GM03348 (cell line): ENCODE data around the gene ADCY9.

Source experiments
- DNase-seq: peaks from one replicate; pipeline ENCODE4 v3.0.0; 2012; ENCODE audit warnings: low spot score

ADCY9 gene

GRCh38 chr16:4123616-4124300 lies 7.5 kb upstream of the ADCY9 start:
- DNase-seq: no peak

DNA sequence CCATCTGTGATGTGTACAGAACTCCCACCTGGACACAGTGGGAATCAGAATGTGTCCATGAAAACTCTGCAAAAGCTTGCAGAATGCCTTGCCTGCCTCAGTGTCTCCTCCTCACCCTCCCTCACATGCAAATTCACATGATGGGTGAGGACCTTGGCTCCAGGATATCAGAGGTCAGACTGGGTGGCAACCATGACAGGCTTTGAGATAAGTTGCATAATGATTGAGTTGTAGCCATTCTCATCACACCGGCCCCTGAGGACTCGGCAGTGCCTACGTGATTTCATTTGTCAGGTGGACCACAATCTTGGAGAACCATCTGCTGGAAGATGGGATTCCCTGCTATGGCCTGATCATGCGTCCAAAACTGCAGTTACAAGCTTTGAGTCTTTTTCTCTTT lies 3.9 kb upstream of the ADCY9 start:
- DNase-seq: no peak

DNA sequence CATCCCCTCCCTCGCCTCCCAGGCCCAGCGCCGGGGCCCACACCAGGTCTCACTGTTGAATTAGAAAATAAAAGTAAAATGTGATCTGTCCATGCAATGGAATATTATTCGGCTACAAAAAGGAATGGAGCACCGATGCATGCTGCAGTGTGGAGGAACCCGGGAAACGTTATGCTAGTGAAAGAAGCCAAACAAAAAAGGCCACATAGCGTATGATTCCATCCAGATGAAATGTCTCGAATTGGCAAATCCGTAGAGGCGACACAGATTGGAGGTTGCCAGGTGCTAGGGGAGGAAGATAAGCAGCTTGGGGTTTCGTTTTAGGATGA lies 972 bp upstream of the ADCY9 start:
- no peak for DNase-seq

DNA sequence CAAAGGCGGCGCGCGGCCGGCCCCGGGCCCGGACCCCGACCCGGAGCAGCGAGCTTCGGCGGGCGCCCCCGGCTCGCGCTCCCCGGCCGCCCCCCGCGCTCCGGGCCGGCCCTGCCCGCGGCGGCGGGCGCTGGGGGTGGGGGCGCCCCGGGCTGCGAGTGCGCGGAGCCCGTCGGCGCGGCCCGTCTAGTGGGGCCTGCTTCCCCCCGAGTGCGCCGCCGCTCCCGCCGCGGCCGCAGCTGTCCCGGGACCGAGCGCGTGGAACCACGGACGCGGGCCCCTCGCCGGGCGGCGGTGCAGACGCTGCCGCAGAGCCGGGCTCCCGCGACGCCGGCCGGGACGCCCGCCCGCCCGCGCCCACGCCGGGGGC lies 308 bp downstream of the ADCY9 start:
- DNase-seq: no peak

DNA sequence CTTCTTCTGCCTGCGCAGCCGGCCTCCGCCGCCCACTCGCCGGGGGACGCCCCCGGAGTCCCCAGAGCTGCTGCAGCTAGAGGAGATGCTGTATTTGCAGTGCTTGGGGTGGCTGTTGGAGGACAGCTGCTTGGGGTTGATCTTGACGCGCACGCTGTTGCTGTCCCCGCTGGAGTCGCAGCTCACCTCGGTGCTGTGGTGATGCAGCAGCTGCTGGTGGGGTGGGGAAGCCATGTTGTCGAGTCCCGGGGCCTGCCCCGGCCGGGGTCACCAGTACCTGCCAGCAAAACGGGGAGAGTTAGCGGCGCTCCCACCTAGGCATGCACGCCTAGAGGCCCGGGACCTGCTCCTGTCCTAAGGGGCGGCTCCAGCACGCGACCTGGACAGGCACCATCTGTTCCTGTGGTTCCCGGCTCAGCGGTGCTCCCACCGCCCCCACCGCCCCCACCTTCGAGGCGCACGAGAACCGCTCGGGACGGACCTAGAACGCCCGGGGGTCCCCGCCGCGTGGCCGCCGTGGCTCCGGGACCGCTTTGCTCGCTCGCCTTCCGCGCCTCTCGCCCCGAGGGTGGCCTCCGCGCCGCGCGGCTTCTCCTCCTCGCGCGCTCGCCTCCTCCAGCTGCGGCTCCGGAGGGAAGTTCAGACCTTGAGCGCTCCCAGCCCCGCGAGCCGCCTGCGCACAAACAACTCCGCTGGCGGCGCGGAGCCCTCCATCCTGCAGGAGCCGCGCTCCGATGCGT lies 863 bp downstream of the ADCY9 start:
- peak; percentile 87 for DNase-seq

DNA sequence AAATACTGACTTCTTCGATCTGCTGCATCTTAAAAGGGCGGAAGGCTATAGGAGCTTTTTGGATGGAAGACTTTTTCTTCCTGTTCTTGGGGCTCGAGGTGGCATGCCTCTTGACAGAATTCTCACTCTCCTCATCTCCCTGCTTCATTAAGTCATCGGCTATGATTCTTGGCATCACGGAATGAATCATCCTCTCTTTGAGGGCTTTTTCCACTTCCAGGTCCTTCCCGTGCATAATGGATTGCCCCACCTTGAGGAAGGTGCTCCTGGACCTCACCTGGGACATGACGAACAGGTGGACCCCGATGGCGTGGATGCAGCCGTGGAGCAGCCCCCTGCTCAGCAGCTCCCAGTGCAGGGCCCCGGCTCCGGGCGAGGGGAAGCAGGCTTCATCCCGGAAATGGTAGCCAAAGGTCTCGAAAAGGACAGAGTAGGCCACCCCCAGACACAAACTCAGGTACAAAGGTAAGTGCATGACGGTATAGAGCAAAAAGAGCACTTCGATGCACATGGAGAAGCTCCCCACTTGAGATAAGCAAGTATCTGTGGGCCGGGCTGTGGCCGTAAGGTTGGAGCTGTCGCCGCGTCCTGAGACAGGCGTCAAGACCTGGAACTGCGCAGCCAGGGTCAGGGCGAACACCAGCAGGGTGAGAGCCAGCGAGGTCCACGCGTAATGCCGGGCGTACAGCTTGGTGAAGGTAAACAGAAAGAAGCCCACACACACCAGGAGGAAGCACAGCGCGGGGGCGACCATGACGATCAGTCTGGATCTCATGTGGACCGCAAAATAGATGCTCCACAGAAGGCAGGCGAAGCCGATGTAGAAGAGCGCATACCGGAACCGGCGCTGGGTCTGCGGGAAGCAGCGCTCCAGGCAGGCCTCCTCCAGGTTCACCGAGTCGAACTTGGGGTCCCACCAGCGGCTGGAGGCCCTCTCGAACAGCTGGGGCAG lies 1.7 kb downstream of the ADCY9 start:
- no peak for DNase-seq

DNA sequence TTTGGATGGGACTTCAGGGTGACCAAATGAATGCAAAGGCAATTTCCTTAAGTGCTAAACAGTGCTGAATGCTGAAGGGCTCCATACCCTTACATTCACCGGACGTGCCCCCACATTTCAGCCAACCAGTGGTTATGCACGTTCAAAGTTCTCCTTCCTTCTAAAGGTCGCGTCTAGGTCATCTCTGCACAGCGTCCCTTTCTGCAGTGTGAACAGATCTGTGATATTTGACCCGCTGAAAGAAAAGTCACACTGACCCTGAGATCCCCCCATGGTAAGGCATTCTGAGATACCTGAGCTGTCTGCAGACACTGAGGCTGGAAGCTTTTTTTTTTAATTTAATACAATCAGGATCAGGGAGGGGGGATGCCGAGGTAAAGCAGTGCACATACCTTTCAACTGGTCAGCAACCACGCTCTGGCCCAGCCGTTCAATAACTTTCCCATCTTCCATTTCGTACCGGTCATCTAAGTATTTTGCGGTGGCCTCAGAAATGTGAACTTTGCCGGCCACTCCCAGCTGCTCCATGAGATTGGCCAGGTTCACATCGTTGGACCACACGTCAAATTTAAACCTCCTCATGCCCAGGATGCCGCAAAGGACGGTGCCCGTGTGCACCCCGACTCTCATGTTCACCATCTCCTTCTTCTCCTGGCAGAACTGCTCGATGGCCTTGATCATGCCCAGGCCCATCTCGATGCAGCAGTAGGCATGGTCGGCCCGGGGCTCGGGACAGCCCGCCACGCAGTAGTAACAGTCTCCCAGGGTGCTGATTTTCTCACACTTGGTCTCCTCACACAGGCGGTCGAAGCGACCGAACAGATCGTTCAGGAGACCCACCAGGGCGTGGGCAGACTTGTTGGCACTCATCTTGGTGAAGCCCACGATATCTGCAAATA lies 2.6 kb downstream of the ADCY9 start:
- DNase-seq: no peak

GRCh38 chr16:4111748-4112696 lies 4.2 kb downstream of the ADCY9 start:
- DNase-seq: peak; percentile 52

DNA sequence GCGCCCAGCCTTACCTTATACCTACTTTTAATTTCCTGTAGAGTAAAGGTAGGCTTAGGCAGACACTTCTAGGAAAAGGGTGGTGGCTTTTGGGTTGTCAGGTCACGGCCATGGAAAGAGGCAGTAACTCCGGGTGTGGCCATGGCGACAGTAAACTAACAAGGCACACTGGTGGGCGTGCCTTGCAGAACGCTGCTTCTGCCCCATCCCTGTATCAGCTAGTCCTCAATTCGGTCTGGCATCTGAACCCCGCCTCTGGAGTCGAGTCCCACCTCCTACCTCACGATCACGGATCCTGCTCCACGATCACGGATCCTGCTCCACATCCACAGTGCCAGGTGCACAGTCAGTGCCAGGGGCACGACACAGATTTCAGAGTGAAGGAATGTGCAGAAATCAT lies 5.6 kb downstream of the ADCY9 start:
- DNase-seq: no peak

DNA sequence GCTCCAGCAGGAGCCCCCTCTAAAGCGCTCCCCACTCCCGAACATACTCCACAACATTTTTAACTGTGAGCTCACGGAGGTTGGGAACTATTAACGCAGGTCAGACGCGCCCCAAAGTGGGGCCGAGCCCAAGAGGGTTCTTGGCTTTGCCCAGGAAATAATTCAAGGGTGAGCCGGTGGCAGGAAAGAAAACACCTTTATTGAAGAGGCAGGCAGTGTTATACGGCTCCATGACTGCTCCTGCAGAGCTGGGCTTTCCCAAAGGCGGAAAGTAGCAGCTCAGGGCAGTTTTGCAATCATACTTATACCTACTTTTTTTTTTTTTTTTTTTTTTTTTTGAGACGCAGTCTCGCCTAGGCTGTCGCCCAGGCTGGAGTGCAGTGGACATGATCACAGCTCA lies 6.2 kb downstream of the ADCY9 start:
- DNase-seq: no peak

GRCh38 chr16:4109250-4109736 lies 6.9 kb downstream of the ADCY9 start:
- no peak for DNase-seq

DNA sequence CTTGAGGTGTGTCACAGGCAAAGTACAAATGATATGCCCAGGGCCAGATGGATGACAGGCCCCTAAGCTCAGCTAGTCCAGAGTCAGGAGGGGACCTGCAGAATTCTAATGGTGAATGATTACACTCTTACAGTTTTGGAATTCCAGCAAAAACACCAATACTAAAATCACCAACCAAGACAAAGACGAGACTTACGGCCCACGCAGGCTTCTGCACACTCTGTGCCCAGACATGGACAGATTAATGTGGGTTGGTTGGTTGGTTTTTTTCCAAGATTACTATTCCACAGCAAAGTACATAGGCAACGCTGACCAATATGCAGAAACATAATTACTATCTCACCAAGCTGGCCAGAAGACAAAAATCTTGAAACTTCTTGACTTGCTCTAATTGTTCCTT lies 9.7 kb downstream of the ADCY9 start:
- no peak for DNase-seq

- DNase-seq: no peak
These were observed 10.4 kb downstream of the ADCY9 start for GRCh38 chr16:4105848-4106247.

DNA sequence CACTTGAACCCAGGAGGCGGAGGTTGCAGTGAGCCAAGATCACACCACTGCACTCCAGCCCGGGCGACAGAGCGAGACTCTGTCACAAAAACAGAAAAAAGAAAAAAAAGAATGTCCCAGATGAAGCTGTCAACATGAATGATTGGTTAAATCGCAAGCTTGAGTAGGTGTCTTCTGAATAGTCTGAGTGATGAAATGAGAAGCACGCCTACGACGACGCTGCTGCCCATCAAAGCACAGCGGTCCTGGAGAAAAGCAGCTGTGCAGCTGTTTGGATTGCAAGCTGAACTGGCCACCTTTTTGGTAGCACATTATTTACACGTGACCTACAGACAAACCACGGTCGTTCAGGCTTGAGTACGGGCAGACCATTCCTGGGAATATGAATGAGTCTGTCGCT lies 12.5 kb downstream of the ADCY9 start:
- DNase-seq: no peak

DNA sequence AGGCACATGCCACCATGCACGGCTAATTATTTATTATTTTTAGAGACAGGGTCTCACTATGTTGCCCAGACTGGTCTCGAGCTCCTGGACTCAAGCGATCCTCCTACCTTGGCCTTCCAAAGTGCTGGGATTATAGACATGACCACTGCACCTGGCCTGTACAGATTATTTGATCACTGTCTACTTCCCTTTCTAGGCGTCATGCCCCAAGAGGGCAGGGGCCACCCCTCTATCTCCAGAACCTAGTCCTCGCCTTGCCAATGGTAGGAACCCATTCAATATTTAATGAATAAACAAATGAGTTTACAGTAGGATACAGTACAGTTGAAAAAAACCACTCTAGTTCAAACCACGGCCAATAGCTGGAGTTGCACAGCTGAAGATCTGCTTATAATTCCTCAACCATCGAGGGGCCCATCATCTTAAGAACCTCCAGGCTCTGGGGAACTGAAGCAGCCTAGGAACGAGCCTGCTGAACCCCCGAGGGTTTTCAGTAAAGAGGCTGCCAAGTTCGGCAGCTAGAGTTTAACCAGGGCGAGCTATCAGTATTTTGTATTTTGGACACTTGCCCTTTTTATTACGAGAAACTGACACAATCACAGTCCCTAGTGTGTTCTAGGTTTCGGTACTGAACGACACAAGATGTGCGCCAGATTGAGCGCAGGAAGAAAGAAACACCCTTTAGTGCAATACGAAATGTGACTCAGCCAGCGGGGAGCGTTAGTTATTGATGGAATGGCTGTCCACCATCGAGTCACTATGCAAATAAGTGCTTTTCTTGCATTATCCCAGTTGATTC lies 14.6 kb downstream of the ADCY9 start:
- peak; percentile 37 for DNase-seq

DNA sequence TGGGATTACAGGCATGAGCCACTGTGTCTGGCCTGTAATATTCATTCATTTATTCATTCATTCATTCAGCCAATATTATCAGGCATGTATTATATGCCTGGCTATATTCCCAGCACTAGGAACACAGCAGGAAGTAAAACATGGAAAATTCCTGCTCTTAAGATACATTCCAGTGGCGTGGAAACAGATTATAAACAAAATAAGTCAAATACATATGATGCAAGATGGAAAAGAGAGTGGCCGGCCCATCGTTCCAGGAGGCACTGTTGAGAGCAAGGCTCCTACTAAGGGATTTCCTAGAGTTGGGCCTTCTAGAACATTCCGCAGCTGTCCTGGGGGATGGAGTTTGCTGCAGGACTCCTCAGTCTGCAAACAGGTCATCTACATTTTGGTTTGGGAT lies 17.7 kb downstream of the ADCY9 start:
- no peak for DNase-seq

DNA sequence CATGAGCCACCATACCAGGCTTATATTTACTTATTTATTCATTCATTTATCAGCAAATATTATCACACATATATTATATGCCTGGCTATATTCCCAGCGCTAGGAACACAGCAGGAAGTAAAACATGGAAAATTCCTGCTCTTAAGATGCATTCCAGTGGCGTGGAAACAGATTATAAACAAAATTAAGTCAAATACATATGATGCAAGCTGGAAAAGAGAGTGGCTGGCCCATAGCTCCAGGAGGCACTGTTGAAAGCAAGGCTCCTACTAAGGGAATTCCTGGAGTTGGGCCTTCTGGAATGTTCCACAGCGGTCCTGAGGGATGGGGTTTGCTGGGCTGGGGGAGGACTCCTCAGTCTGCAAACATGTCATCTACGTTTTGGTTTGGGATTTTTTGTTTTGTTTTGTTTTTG lies 18.4 kb downstream of the ADCY9 start:
- DNase-seq: no peak

DNA sequence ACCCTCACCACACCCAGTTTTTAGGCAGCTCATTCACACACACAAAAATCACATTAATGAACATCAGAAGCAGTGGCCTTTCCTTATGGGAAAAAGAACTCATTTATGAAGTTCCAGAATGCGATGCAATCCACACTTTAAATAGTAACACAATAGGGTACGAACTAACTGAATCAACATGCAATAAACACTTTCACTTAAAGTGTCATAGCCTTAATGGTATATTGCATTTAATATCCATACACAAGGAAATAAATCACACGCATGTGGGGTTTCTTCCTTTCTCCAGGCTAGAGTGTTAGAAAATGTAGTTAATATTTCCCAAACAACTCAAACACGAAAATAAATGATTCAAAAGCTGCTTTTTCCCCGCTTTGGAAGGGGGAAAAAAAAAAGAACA lies 19.7 kb downstream of the ADCY9 start:
- DNase-seq: no peak

DNA sequence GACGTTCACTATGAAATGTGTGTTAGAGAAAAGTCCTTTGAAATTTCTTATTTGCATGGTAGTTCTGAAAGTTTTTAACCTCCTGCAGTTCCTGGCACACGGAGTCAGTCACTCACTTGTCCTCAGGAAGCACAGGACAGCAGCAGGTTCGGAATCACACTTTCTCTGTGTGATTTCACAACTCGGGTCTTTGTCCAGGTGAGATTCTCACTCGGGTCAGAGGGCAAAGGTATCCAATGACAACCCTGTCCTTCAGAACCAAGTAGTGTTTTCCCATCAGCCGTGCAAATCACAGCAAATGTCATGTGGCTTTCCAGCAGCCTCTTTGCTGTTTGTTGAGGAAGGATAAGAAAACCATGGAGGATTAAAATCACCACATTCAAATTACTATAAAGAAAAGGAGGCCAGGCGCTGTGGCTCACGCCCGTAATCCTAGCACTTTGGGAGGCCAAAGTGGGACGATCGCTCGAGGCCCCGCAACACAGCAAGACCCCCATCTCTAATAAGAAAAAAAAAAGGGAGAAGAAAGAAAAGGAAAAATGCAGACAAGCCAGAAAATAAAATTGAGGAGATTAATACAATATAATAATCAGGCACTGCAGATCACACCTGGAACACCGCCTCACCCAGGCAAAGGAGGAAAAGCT lies 22.0 kb downstream of the ADCY9 start:
- DNase-seq: no peak
